Measurements from ENCODE around the gene DDHD1.

The DDHD1 gene

DNA sequence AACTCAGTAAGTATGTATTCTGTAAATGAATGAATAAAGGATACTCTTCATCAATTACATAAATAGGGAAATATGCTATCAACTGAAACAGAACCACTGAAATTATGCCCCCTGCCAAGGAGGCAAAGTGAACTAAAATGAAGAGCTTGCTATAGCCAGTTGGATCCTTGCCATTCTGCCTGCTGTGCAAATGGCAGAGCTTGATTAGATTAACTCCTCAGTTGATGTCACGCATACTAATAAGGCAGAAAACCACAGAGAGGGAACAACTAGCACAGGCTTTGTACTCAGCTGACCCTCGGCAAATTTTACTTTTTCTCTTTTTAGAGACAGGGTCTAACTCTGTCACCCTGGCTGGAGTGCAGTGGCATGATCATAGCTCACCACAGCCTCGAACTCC, 165.6 kb downstream of the DDHD1 start:
- no peak for DNase-seq

DNA sequence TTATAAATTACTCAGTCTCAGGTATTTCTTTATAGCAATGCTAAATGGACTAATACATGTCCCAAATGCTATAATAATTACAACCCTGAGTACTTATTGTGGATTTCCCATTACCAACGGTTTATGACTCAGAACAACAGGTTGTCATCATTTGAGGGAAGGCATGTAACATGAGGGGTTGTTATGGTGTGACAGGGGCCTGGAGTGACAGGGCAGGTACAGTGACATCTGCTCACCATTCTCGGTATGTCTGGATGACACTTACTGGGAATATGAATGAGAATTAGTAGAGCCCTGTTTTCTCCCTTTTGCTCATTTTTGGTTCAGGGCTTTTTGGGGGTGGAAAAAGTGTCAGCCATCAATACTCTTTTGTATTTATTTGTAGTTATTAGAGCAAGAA, 166.1 kb downstream of the DDHD1 start:
- no peak for DNase-seq

Measured in activated gamma-delta T cell (primary cell).